HEK293 (cell line): ENCODE results near the gene SUCO.

Experiments used
- ATF2 ChIP-seq: fragments of 450-650 bp; formaldehyde crosslinking; IDR thresholded peaks from 2 replicates; pipeline ENCODE4 v1.5.1; 2016; ENCODE audit warnings: missing biosample characterization, missing genetic modification characterization, low read depth
- CTCF ChIP-seq: fragments of 450-650 bp; formaldehyde crosslinking; IDR thresholded peaks from 2 replicates; pipeline ENCODE4 v1.5.1; 2016; ENCODE audit warnings: missing biosample characterization, missing genetic modification characterization
- SCRT1 ChIP-seq: fragments of 450-650 bp; formaldehyde crosslinking; IDR thresholded peaks from 2 replicates; pipeline ENCODE4 v1.5.1; 2016; ENCODE audit warnings: missing biosample characterization, missing genetic modification characterization, borderline replicate concordance
- YY1 ChIP-seq: fragments of 450-650 bp; formaldehyde crosslinking; IDR thresholded peaks from 2 replicates; pipeline ENCODE4 v1.5.1; 2018; ENCODE audit warnings: missing biosample characterization, missing genetic modification characterization
- ZBTB10 ChIP-seq: fragments of 450-650 bp; formaldehyde crosslinking; IDR thresholded peaks from 2 replicates; pipeline ENCODE4 v1.5.1; 2016; ENCODE audit warnings: missing biosample characterization, missing genetic modification characterization
- ZNF221 ChIP-seq: fragments of 450-650 bp; formaldehyde crosslinking; IDR thresholded peaks from 2 replicates; pipeline ENCODE4 v1.5.1; 2017; ENCODE audit warnings: missing biosample characterization, missing genetic modification characterization, borderline replicate concordance
- ZNF239 ChIP-seq: fragments of 450-650 bp; formaldehyde crosslinking; IDR thresholded peaks from 2 replicates; pipeline ENCODE4 v1.5.1; 2016; ENCODE audit warnings: missing biosample characterization, missing genetic modification characterization
- ZNF366 ChIP-seq: fragments of 450-650 bp; formaldehyde crosslinking; conservative IDR thresholded peaks from 2 replicates; pipeline ENCODE4 v1.5.1; 2016; ENCODE audit warnings: missing biosample characterization, missing genetic modification characterization
- ZNF426 ChIP-seq: fragments of 450-650 bp; formaldehyde crosslinking; IDR thresholded peaks from 2 replicates; pipeline ENCODE4 v1.5.1; 2017; ENCODE audit warnings: missing biosample characterization, missing genetic modification characterization, mild to moderate bottlenecking, inconsistent platforms, moderate library complexity
- ZNF629 ChIP-seq: fragments of 450-650 bp; formaldehyde crosslinking; IDR thresholded peaks from 2 replicates; pipeline ENCODE4 v1.5.1; 2017; ENCODE audit warnings: missing biosample characterization, missing genetic modification characterization
- ZNF747 ChIP-seq: fragments of 450-650 bp; formaldehyde crosslinking; IDR thresholded peaks from 2 replicates; pipeline ENCODE4 v1.5.1; 2016; ENCODE audit warnings: missing biosample characterization, missing genetic modification characterization

- TF ChIP-seq CTCF (tag by site-specific recombination), result no peak
- TF ChIP-seq ZNF221, result no peak
- TF ChIP-seq ZNF366 (tag by site-specific recombination), result no peak
- no peak for TF ChIP-seq ZNF747 (tag by site-specific recombination)
- TF ChIP-seq ZNF426 (tag by site-specific recombination), result no peak
- no peak for TF ChIP-seq ZNF239 (tag by site-specific recombination)
- no peak for TF ChIP-seq YY1 (tag by site-specific recombination)
- no peak for TF ChIP-seq ZBTB10
- no peak for TF ChIP-seq ZNF629 (tag by site-specific recombination)
- no peak for TF ChIP-seq SCRT1
- no peak for TF ChIP-seq ATF2 (tag by site-specific recombination)
Observed at GRCh38 chr1:172547071-172547470, 14.1 kb downstream of the SUCO start.
